D721Med (cell line): Measurements from ENCODE around the gene OBSCN.
A peak's percentile ranks its signal among the peaks of the same experiment; 100 is the strongest.
"Not testable (repeated sequence)": the region's sequence is repeated elsewhere in the genome, so short reads cannot be mapped to it uniquely, and the experiment has no call there.

ENCODE experiments used
- DNase-seq: peaks from one replicate; pipeline ENCODE4 v3.0.0; 2011; ENCODE audit warnings: low spot score; ENCODE audit not compliant: insufficient read length
- FAIRE-seq: peaks from 2 replicates; lab custom pipeline; 2011; peaks lifted over from hg19 to GRCh38; lab: Jason Lieb, UNC
- CTCF ChIP-seq: IDR thresholded peaks from 2 replicates; pipeline ENCODE4 v1.5.1; 2012; ENCODE audit warnings: mild to moderate bottlenecking, control low read depth; ENCODE audit not compliant: insufficient read depth; ENCODE audit errors: missing control alignments

OBSCN gene

GRCh38 chr1:228166170-228166936 is 41.5 kb upstream of the OBSCN start:
- DNase-seq (peak; percentile 99), FAIRE-seq (no peak)
- TF ChIP-seq CTCF, result peak; percentile 50

GRCh38 chr1:228168563-228169270 is 39.1 kb upstream of the OBSCN start:
- TF ChIP-seq CTCF, result no peak
- DNase-seq, result no peak
- no peak for FAIRE-seq

- DNase-seq (no peak), FAIRE-seq (no peak)
- TF ChIP-seq CTCF, result no peak
These were observed 38.5 kb upstream of the OBSCN start for GRCh38 chr1:228169345-228169744.

GRCh38 chr1:228170666-228171065 is 37.2 kb upstream of the OBSCN start:
- no peak for DNase-seq
- TF ChIP-seq CTCF, result no peak
- FAIRE-seq, result no peak

GRCh38 chr1:228171221-228171891 is 36.5 kb upstream of the OBSCN start:
- DNase-seq, result no peak
- no peak for FAIRE-seq
- TF ChIP-seq CTCF, result no peak

GRCh38 chr1:228172591-228173527 is 35.0 kb upstream of the OBSCN start:
- DNase-seq, result no peak
- no peak for TF ChIP-seq CTCF
- FAIRE-seq, result no peak

- DNase-seq, FAIRE-seq: not testable (repeated sequence)
These were observed 34.0 kb upstream of the OBSCN start for GRCh38 chr1:228173528-228174481.
